ENCODE data around the gene PLPPR4.

- TF ChIP-seq CTCF (IDR thresholded peaks at IDR 0.05): no peak
- TF ChIP-seq POLR2A (IDR thresholded peaks at IDR 0.05): no peak
Measured at GRCh38 chr1:99331083-99331482, 66.8 kb downstream of the PLPPR4 start.
